Esophagus muscularis mucosa (tissue), 4 donors: Measurements from ENCODE around the gene COL25A1.

Source experiments
- CTCF ChIP-seq, 3 experiments: fragments of 200-600 bp in 2 of 3; fragments of 450-650 bp in 1 of 3; sonication (generic) in 2 of 3; IDR thresholded peaks; one replicate each; pipeline ENCODE4 v1.5.1; 2017 to 2019; ENCODE audit warnings: antibody characterized with exemption in 3 of 3, mild to moderate bottlenecking in 2 of 3, moderate library complexity in 1 of 3
- EP300 ChIP-seq: sonication (generic); formaldehyde crosslinking; IDR thresholded peaks from one replicate; pipeline ENCODE4 v1.6.1; 2017; ENCODE audit warnings: antibody characterized with exemption
- POLR2A ChIP-seq: fragments of 450-650 bp; IDR thresholded peaks from one replicate; pipeline ENCODE4 v1.6.1; 2017; ENCODE audit warnings: antibody characterized with exemption, moderate library complexity, mild to moderate bottlenecking, low read depth
- POLR2AphosphoS5 ChIP-seq, 2 donors: sonication (generic); formaldehyde crosslinking; IDR thresholded peaks; one replicate each; pipeline ENCODE4 v1.6.1; 2017; ENCODE audit warnings: antibody characterized with exemption in 2 of 2

DNA sequence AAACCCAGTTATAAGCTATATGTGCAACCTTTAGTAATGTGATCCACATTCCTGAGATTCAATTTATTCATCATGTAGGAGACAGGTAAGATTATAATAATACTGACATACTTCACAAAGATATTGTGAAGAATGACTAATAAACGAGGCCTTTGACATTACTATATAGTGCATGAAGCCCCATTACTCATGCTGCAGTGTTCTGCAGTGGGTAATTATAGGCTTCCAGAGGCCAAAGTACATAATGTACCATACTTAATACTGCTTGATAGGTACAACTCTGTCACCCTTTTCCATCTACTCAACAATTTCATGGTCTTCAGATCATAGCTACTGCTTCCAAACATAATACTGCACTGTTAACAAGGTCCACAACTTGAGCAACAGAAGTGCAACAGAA, 68.9 kb downstream of the COL25A1 start:
- TF ChIP-seq POLR2AphosphoS5 (IDR thresholded peaks at IDR 0.05) (no peak), CTCF (IDR thresholded peaks at IDR 0.05) (no peak), EP300 (no peak), POLR2A (no peak)
